Spinal cord (tissue), 10 donors: Measurements from ENCODE around the gene SPARC. TPM values are rescaled to one million over a fixed set of nuclear protein-coding genes. Genes with fewer than 3 reads are reported as not detected.

Experiments
- DNase-seq, 6 donors: peaks; one replicate each; pipeline versions ENCODE4 v3.0.0 to v3.0.0-alpha.2; 2013 to 2015; ENCODE audit warnings: low spot score in 6 of 6, low read depth in 4 of 6
- H3K27ac ChIP-seq: one replicate; pipeline ENCODE4 v1.5.1; 2013; ENCODE audit warnings: low read depth, low read length, control low read depth
- H3K27me3 ChIP-seq: one replicate; pipeline ENCODE4 v1.6.1; 2013; ENCODE audit warnings: low read length; ENCODE audit not compliant: control insufficient read depth, insufficient read depth
- H3K36me3 ChIP-seq: one replicate; pipeline ENCODE4 v1.6.1; 2013; ENCODE audit warnings: low read length; ENCODE audit not compliant: control insufficient read depth, insufficient read depth
- H3K4me1 ChIP-seq: one replicate; pipeline ENCODE4 v1.6.1; 2013; ENCODE audit warnings: low read length; ENCODE audit not compliant: control insufficient read depth, insufficient read depth
- H3K4me3 ChIP-seq: one replicate; pipeline ENCODE4 v1.5.1; 2013; ENCODE audit warnings: low read depth, low read length, control low read depth
- H3K9me3 ChIP-seq: one replicate; pipeline ENCODE4 v1.6.1; 2013; ENCODE audit warnings: low read length; ENCODE audit not compliant: control insufficient read depth, insufficient read depth
- WGBS: methylation state at CpG from one replicate; pipeline ENCODE4 v1.1.5; 2013; ENCODE audit warnings: missing lambda C conversion rate; ENCODE audit not compliant: insufficient coverage; 5-methylcytosine and 5-hydroxymethylcytosine counted together
- polyA plus RNA-seq, 2 donors: library from polyadenylated mRNA; unstranded; fragments of 120-200 nt; gene quantifications; one replicate each; pipeline ENCODE4 v1.2.1, GENCODE V29; 2013; ENCODE audit not compliant: insufficient read length in 2 of 2
- total RNA-seq, 2 donors: library from RNA; depleted of rRNA in 1 of 2; stranded (reverse); fragments of 120-200 nt in 1 of 2; fragments of >200 nt in 1 of 2; gene quantifications; one replicate each; pipeline versions ENCODE4 v1.2.3 to v1.2.4, GENCODE V29; 2013 to 2014
- donor health status: healthy.

SPARC gene
- total and polyA plus RNA-seq, 4 donors: 1,307 to 4,374 (median 2,290) TPM

GRCh38 chr5:151619812-151620460 is 66.8 kb downstream of the SPARC start:
- Histone ChIP-seq H3K9me3 (no peaks in the 10 kb centered on the region), H3K36me3 (no peaks in the 10 kb centered on the region), H3K4me1 (peaks cover 7% of the 10 kb centered on the region), H3K27ac (no peak overlapping the region), H3K4me3 (no peak overlapping the region), H3K27me3 (no peaks in the 10 kb centered on the region)
- 48% methylated on average over 4 of the region's 6 CpGs for WGBS
- DNase-seq: no peak

GRCh38 chr5:151618907-151619306 is 67.8 kb downstream of the SPARC start:
- Histone ChIP-seq H3K9me3 (no peaks in the 10 kb centered on the region), H3K27me3 (no peaks in the 10 kb centered on the region), H3K4me3 (no peak overlapping the region), H3K4me1 (peaks cover 5% of the 10 kb centered on the region), H3K27ac (no peak overlapping the region), H3K36me3 (no peaks in the 10 kb centered on the region)
- WGBS: 83% methylated on average over 1 of the region's 2 CpGs
- no peak for DNase-seq

DNA sequence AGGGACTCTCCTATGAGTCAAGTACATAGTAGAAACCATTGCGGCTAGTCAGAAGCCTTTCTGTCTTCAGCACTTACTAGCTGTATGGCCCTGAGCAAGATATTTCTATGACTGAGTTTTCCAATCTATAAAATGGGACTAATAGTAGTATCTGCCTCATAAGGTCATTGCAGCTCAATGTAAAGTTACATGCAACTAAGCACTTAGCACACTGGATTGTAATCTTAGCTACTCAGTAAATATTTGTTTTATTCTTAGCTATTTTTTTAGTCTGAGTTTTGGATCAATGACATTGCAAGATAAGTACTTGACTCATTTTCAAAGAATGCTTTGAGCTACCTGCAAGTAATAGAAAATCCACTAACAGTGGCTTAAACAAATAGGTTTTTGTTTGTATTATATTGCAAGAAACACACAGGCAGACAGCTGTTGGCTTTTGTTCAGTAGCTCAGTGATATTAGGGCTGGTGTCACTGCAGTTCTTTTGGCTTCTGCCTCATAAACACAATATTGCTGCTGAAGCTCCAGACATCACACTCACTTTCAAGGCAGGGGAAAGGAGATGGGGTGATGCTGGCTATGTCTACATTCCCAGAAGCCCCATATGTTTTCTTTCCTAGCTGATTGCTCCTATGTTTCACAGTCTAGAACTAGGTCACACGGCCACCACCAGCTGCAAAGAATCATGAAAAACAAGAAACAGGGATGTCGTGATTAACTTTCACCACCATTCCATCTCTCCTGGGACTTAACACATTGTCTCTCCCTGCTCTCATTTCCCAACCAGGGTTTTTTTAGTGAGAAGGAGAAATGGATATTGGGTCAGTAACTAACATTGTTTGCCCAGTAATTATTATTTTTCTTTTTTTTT is 68.6 kb downstream of the SPARC start:
- no peaks in the 10 kb centered on the region for H3K36me3 ChIP-seq
- H3K4me3 ChIP-seq: no peak overlapping the region
- WGBS: 83% methylated on average over 1 of the region's 3 CpGs
- H3K9me3 ChIP-seq: no peaks in the 10 kb centered on the region
- H3K4me1 ChIP-seq: peaks cover 3% of the 10 kb centered on the region
- H3K27me3 ChIP-seq: no peaks in the 10 kb centered on the region
- no peak overlapping the region for H3K27ac ChIP-seq
- no peak for DNase-seq

- Histone ChIP-seq H3K4me3 (no peak overlapping the region), H3K9me3 (no peaks in the 10 kb centered on the region), H3K4me1 (no peaks in the 10 kb centered on the region), H3K27me3 (no peaks in the 10 kb centered on the region), H3K27ac (no peak overlapping the region), H3K36me3 (no peaks in the 10 kb centered on the region)
- DNase-seq: no peak
- WGBS: 91% methylated on average over 4 of the region's 6 CpGs
Observed at GRCh38 chr5:151617383-151617840, 69.3 kb downstream of the SPARC start.

- Histone ChIP-seq H3K27ac (no peak overlapping the region), H3K4me3 (no peak overlapping the region), H3K9me3 (no peaks in the 10 kb centered on the region), H3K27me3 (no peaks in the 10 kb centered on the region), H3K4me1 (no peaks in the 10 kb centered on the region), H3K36me3 (no peaks in the 10 kb centered on the region)
- DNase-seq: no peak
- 100% methylated on average over 1 of the region's 4 CpGs for WGBS
Observed at GRCh38 chr5:151615431-151615830, 71.3 kb downstream of the SPARC start.

- Histone ChIP-seq H3K36me3 (no peaks in the 10 kb centered on the region), H3K27ac (no peak overlapping the region)
- 68% methylated on average over 6 of the region's 7 CpGs for WGBS
Observed at GRCh38 chr5:151614565-151614964, 72.2 kb downstream of the SPARC start.

GRCh38 chr5:151612689-151613427 is 73.9 kb downstream of the SPARC start:
- no peak for DNase-seq
- Histone ChIP-seq H3K27ac (no peak overlapping the region), H3K4me3 (no peak overlapping the region), H3K4me1 (no peaks in the 10 kb centered on the region), H3K36me3 (no peaks in the 10 kb centered on the region), H3K9me3 (no peaks in the 10 kb centered on the region), H3K27me3 (no peaks in the 10 kb centered on the region)
- 74% methylated on average over 8 of the region's 8 CpGs for WGBS

More at GRCh38 chr5:151614565-151614964, 72.2 kb downstream of the SPARC start:
- Histone ChIP-seq H3K9me3 (no peaks in the 10 kb centered on the region), H3K27me3 (no peaks in the 10 kb centered on the region), H3K4me3 (no peak overlapping the region), H3K4me1 (no peaks in the 10 kb centered on the region)
- DNase-seq: no peak

DNA sequence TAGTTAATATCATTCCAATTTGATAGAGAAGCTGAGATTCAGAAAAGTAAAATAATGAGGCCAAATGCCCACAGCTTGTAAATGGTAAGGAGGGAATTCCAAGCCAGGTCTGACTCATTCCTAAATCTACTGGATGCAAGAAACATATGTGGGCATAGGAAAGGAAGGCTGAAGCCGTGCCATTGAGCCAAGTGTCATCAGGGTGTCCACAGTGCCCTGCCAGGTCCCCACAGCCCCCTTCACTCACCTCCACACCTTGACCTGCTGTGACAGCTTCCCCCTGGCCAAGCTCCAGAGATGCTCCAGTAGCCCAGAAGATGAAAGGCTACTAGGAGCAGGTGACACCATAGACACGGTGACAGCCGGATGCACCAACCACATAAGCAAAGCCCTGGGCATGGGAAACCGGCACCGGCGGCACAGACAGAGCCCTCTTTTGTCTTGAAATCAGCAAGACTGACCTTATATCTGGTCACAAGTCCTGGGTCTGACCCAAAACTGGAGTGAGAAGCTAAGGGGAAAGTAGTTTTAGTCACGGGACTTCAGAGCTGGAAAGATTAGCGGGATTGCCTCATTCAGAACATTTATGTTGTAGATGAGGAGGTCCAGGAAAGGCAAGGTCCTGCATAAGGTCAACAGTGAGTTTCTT is 75.5 kb downstream of the SPARC start:
- no peak for DNase-seq
- 94% methylated on average over 7 of the region's 8 CpGs for WGBS

More for the DNA sequence above, 75.5 kb downstream of the SPARC start:
- Histone ChIP-seq H3K27ac (no peak overlapping the region), H3K4me1 (no peaks in the 10 kb centered on the region), H3K9me3 (no peaks in the 10 kb centered on the region), H3K4me3 (no peak overlapping the region), H3K27me3 (no peaks in the 10 kb centered on the region), H3K36me3 (no peaks in the 10 kb centered on the region)
